ENCODE measurements around the gene MACC1.

The MACC1 gene

GRCh38 chr7:20164425-20165145, 52.6 kb downstream of the MACC1 start:
- no peak overlapping the region for H2BK5ac ChIP-seq (ENCODE audit: low read depth, low read length, poor library complexity)
- no peak overlapping the region for H3K9ac ChIP-seq (ENCODE audit: low read length)

GRCh38 chr7:20162665-20163064, 54.5 kb downstream of the MACC1 start:
- WGBS (ENCODE audit: extremely low coverage, insufficient coverage, insufficient read length) = no CpG with 5 or more reads among the region's 1 CpG

More at GRCh38 chr7:20164425-20165145, 52.6 kb downstream of the MACC1 start:
- H3K14ac ChIP-seq (ENCODE audit: low read length) = no peak overlapping the region
- H3K4me2 ChIP-seq (ENCODE audit: low read length) = no peak overlapping the region
- H4K8ac ChIP-seq (ENCODE audit: low read depth, low read length) = no peak overlapping the region
- H3K27me3 ChIP-seq (ENCODE audit: insufficient read depth, low read length) = no peaks in the 10 kb centered on the region
- no peak overlapping the region for H3K4ac ChIP-seq (ENCODE audit: low read depth, low read length)
- no peak overlapping the region for H4K91ac ChIP-seq (ENCODE audit: low read depth, low read length)
- no peaks in the 10 kb centered on the region for H3K36me3 ChIP-seq (ENCODE audit: control insufficient read depth in 1 of 2, insufficient read depth in 2 of 2, low read length in 2 of 2)
- no peak overlapping the region for H2BK120ac ChIP-seq (ENCODE audit: insufficient read depth, low read length, poor library complexity)
- no peak overlapping the region for H4K12ac ChIP-seq (ENCODE audit: low read depth, low read length)
- no peak overlapping the region for H2AFZ ChIP-seq (ENCODE audit: insufficient read depth, low read length, poor library complexity)
- no peak overlapping the region for H3K18ac ChIP-seq (ENCODE audit: low read length)
- DNase-seq = no peak
- no peaks in the 10 kb centered on the region for H3K79me1 ChIP-seq (ENCODE audit: low read length)
- no peaks in the 10 kb centered on the region for H3K9me3 ChIP-seq (ENCODE audit: insufficient read depth, low read depth, low read length)
- H2AK5ac ChIP-seq (ENCODE audit: low read length) = no peak overlapping the region
- no peak overlapping the region for H3K23ac ChIP-seq (ENCODE audit: low read length)
- H2BK12ac ChIP-seq (ENCODE audit: low read length) = no peak overlapping the region
- no peak overlapping the region for H3K27ac ChIP-seq (ENCODE audit: low read depth, low read length)
- H3K79me2 ChIP-seq (ENCODE audit: control insufficient read depth, insufficient read depth, low read length, poor library complexity) = no peaks in the 10 kb centered on the region
- H3K4me3 ChIP-seq (ENCODE audit: low read depth, low read length) = no peak overlapping the region
- H3K4me1 ChIP-seq (ENCODE audit: control insufficient read depth in 1 of 2, insufficient read depth in 2 of 2, low read length in 2 of 2) = no peaks in the 10 kb centered on the region
- no CpG with 5 or more reads among the region's 6 CpGs for WGBS (ENCODE audit: extremely low coverage, insufficient coverage, insufficient read length)

GRCh38 chr7:20159226-20159747, 57.9 kb downstream of the MACC1 start:
- H3K4me3 ChIP-seq (ENCODE audit: low read depth, low read length) = no peak overlapping the region
- no peak overlapping the region for H3K18ac ChIP-seq (ENCODE audit: low read length)
- no peak overlapping the region for H2BK5ac ChIP-seq (ENCODE audit: low read depth, low read length, poor library complexity)
- H4K8ac ChIP-seq (ENCODE audit: low read depth, low read length) = no peak overlapping the region
- no peak overlapping the region for H3K9ac ChIP-seq (ENCODE audit: low read length)
- no peak overlapping the region for H3K4ac ChIP-seq (ENCODE audit: low read depth, low read length)
- no peak overlapping the region for H3K23ac ChIP-seq (ENCODE audit: low read length)
- H2AK5ac ChIP-seq (ENCODE audit: low read length) = no peak overlapping the region
- no peak overlapping the region for H2BK12ac ChIP-seq (ENCODE audit: low read length)
- H4K91ac ChIP-seq (ENCODE audit: low read depth, low read length) = no peak overlapping the region
- H3K4me2 ChIP-seq (ENCODE audit: low read length) = no peak overlapping the region
- H3K9me3 ChIP-seq (ENCODE audit: insufficient read depth, low read depth, low read length) = no peaks in the 10 kb centered on the region
- no peaks in the 10 kb centered on the region for H3K36me3 ChIP-seq (ENCODE audit: control insufficient read depth in 1 of 2, insufficient read depth in 2 of 2, low read length in 2 of 2)
- no peaks in the 10 kb centered on the region for H3K79me2 ChIP-seq (ENCODE audit: control insufficient read depth, insufficient read depth, low read length, poor library complexity)
- no peak for DNase-seq
- H3K79me1 ChIP-seq (ENCODE audit: low read length) = no peaks in the 10 kb centered on the region
- WGBS (ENCODE audit: extremely low coverage, insufficient coverage, insufficient read length) = no CpG with 5 or more reads among the region's 6 CpGs
- H4K12ac ChIP-seq (ENCODE audit: low read depth, low read length) = no peak overlapping the region
- no peak overlapping the region for H3K14ac ChIP-seq (ENCODE audit: low read length)
- H3K27ac ChIP-seq (ENCODE audit: low read depth, low read length) = no peak overlapping the region
- no peak overlapping the region for H2AFZ ChIP-seq (ENCODE audit: insufficient read depth, low read length, poor library complexity)
- no peak overlapping the region for H2BK120ac ChIP-seq (ENCODE audit: insufficient read depth, low read length, poor library complexity)
- no peaks in the 10 kb centered on the region for H3K4me1 ChIP-seq (ENCODE audit: control insufficient read depth in 1 of 2, insufficient read depth in 2 of 2, low read length in 2 of 2)
- H3K27me3 ChIP-seq (ENCODE audit: insufficient read depth, low read length) = no peaks in the 10 kb centered on the region

More at GRCh38 chr7:20162665-20163064, 54.5 kb downstream of the MACC1 start:
- H3K4me3 ChIP-seq (ENCODE audit: low read depth, low read length) = no peak overlapping the region
- H3K27ac ChIP-seq (ENCODE audit: low read depth, low read length) = no peak overlapping the region
- H3K4me2 ChIP-seq (ENCODE audit: low read length) = no peak overlapping the region
- no peak overlapping the region for H3K14ac ChIP-seq (ENCODE audit: low read length)
- H2BK5ac ChIP-seq (ENCODE audit: low read depth, low read length, poor library complexity) = no peak overlapping the region
- H4K8ac ChIP-seq (ENCODE audit: low read depth, low read length) = no peak overlapping the region
- no peaks in the 10 kb centered on the region for H3K4me1 ChIP-seq (ENCODE audit: control insufficient read depth in 1 of 2, insufficient read depth in 2 of 2, low read length in 2 of 2)
- H3K4ac ChIP-seq (ENCODE audit: low read depth, low read length) = no peak overlapping the region
- H3K18ac ChIP-seq (ENCODE audit: low read length) = no peak overlapping the region
- H3K23ac ChIP-seq (ENCODE audit: low read length) = no peak overlapping the region
- no peaks in the 10 kb centered on the region for H3K9me3 ChIP-seq (ENCODE audit: insufficient read depth, low read depth, low read length)
- H2BK120ac ChIP-seq (ENCODE audit: insufficient read depth, low read length, poor library complexity) = no peak overlapping the region
- no peaks in the 10 kb centered on the region for H3K79me1 ChIP-seq (ENCODE audit: low read length)
- H2AFZ ChIP-seq (ENCODE audit: insufficient read depth, low read length, poor library complexity) = no peak overlapping the region
- H3K27me3 ChIP-seq (ENCODE audit: insufficient read depth, low read length) = no peaks in the 10 kb centered on the region
- H4K91ac ChIP-seq (ENCODE audit: low read depth, low read length) = no peak overlapping the region
- no peak overlapping the region for H4K12ac ChIP-seq (ENCODE audit: low read depth, low read length)
- H3K79me2 ChIP-seq (ENCODE audit: control insufficient read depth, insufficient read depth, low read length, poor library complexity) = no peaks in the 10 kb centered on the region
- no peak overlapping the region for H3K9ac ChIP-seq (ENCODE audit: low read length)
- no peaks in the 10 kb centered on the region for H3K36me3 ChIP-seq (ENCODE audit: control insufficient read depth in 1 of 2, insufficient read depth in 2 of 2, low read length in 2 of 2)
- H2AK5ac ChIP-seq (ENCODE audit: low read length) = no peak overlapping the region
- H2BK12ac ChIP-seq (ENCODE audit: low read length) = no peak overlapping the region
- no peak for DNase-seq

GRCh38 chr7:20158684-20159083, 58.5 kb downstream of the MACC1 start:
- Histone ChIP-seq H2BK12ac (ENCODE audit: low read length) (no peak overlapping the region), H4K91ac (ENCODE audit: low read depth, low read length) (no peak overlapping the region), H3K4me2 (ENCODE audit: low read length) (no peak overlapping the region), H3K9ac (ENCODE audit: low read length) (no peak overlapping the region), H4K8ac (ENCODE audit: low read depth, low read length) (no peak overlapping the region), H3K27ac (ENCODE audit: low read depth, low read length) (no peak overlapping the region), H3K27me3 (ENCODE audit: insufficient read depth, low read length) (no peaks in the 10 kb centered on the region), H2AFZ (ENCODE audit: insufficient read depth, low read length, poor library complexity) (no peak overlapping the region), H3K14ac (ENCODE audit: low read length) (no peak overlapping the region), H3K36me3 (ENCODE audit: control insufficient read depth in 1 of 2, insufficient read depth in 2 of 2, low read length in 2 of 2) (no peaks in the 10 kb centered on the region), H2BK5ac (ENCODE audit: low read depth, low read length, poor library complexity) (no peak overlapping the region), H2BK120ac (ENCODE audit: insufficient read depth, low read length, poor library complexity) (no peak overlapping the region), H3K79me2 (ENCODE audit: control insufficient read depth, insufficient read depth, low read length, poor library complexity) (no peaks in the 10 kb centered on the region), H2AK5ac (ENCODE audit: low read length) (no peak overlapping the region), H3K23ac (ENCODE audit: low read length) (no peak overlapping the region), H4K12ac (ENCODE audit: low read depth, low read length) (no peak overlapping the region), H3K4ac (ENCODE audit: low read depth, low read length) (no peak overlapping the region), H3K9me3 (ENCODE audit: insufficient read depth, low read depth, low read length) (no peaks in the 10 kb centered on the region), H3K79me1 (ENCODE audit: low read length) (no peaks in the 10 kb centered on the region), H3K18ac (ENCODE audit: low read length) (no peak overlapping the region), H3K4me1 (ENCODE audit: control insufficient read depth in 1 of 2, insufficient read depth in 2 of 2, low read length in 2 of 2) (no peaks in the 10 kb centered on the region), H3K4me3 (ENCODE audit: low read depth, low read length) (no peak overlapping the region)
- WGBS (ENCODE audit: extremely low coverage, insufficient coverage, insufficient read length) = no CpG with 5 or more reads among the region's 1 CpG
- DNase-seq = peak in 1 of 2 donors; percentile 29
